ENCODE data around the gene AGXT.

AGXT gene

DNA sequence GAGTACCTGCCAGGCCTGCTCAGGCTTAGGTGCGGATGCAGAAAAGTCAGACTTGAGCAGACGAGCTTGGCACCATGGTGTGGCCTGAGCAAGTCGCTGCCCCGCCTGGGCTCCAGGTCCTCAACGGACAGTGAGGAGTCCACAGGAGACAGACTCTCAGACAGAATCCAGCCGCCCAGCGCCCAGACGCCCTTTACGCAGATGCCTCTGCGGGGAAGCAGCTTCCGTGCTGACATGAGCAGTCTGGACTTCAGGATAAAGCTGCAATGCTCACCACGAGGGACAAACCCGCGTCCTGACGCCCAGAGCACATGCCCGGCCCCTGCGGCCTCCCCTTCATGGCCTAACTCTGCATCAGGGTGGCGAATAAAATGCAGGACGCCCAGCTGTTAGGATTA, 30.8 kb downstream of the AGXT start:
- DNase-seq (ENCODE audit: low read depth), result no peak

DNA sequence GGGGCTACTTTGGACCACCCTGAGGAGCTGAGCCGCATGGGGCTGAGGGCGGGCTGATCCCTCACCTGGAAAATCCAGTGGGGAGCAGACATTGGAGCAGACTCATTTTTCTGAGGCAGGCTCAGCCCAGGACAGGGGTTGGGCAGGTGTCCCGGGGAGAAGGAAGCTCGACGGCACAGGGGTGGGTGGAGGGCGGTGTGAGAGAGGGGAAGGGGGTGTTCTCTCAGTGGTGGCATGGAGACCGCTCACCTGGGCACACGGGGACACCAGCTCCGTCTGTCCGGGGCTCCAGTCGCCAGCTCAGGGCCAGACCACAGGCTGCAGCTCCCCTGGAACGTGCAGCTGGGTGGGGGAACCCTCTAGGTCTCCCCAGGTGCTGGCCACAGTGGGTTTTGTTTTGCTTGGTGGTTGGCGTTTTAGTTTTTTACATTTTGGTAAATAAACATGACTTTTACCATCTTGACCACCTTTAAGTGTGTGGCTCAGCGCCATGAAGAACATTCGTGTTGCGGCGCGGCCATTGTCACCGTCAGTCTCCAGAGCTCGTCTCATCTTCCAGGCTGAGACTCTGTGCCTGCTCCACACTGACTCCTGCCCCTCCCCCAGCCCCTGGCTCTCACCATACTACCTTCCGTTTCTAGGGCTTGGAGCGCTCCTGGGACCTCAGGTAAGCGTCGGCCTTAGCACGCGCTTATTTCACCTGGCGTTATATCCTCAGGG, 31.7 kb downstream of the AGXT start:
- DNase-seq (ENCODE audit: low read depth), result no peak

DNA sequence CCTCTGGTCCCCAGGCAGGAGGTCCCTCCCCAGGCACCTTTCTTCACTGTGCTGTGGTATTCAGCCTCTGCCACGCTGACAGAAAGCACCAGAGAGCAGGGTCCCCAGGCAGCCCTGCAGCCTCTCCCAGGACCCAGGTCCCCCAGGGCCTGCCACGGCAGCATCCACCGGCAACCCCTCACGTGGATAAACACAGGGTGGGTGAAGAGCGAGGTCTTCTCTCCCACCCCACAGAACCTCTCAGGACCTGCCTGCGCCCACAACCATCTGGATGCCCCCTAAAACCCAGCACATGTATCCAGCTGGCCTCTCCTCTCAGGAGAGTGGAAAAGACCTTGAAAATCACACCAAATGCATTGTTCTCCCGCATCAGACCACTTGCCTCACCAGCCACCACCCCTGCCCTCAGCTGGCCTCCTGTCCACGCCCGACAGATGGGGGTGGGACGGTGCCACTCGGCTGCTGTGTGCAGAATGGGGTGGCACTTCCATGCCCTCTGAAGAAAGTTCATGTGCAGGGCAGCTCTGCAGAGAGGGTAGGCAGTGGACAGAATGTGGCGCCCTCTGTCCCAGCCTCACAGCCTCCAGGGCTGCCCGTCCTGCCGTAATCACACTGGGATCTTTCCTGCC, 33.5 kb downstream of the AGXT start:
- DNase-seq (ENCODE audit: low read depth), result no peak

DNA sequence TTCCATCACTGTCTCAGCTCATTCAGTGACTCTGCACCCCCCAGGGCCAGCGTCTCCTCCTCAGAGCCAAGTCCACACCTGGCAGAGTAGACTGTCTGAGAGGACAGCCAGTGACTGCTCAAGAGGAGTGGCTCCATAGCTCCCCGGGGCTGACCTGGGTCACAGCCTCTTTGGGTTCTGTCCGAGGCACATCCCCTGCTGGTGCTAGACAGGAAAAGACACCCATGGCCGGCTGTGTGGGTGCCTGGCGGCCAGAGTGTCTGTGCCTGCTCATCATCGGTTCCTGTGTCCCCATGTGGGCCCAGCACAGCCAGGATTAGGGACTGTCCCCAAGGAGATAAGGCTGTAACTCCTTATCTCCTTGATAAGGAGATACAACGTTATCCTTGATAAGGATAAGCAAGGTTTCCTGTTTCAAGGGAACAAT, 34.0 kb downstream of the AGXT start:
- DNase-seq (ENCODE audit: low read depth), result no peak

DNA sequence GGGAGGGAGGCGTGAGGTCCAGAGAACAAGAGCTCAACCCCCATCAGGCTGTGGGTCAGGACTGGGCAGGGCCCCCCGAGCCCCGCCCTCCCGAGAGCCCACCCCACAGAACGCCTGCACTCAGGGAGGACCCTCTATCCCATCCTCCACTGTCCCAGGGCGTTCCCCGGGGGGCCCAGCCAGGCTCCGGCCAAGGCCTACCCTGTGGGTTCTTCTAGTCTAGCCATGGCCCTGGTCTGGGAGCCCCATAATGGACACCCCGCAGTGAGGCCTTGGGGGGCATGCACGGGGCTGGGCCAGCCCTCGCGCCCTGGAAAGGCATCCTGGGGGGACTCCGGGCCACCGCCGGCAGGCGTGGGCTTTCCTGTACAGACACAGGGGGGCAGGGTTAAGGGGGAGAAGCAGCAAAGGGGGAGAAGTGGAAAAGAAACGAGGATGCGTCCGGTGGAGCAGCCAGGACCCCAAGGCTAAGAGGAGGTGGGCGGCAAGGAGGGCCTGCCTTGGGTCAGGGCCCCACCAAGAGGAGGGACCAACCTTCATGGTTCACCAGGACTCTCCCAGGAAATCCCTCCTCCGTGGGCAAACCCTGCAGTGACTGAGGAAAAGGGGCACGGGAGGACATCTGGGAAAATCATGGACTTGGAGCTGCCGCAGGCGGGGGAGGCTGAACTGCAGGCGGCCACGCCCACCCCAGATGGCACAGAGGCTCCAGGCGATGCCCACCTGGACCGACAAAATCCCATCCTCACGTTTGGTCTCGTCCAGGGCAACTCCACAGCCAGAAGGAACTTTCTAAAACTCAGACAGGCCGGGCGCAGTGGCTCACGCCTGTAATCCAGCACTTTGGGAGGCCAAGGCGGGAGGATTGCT, 34.8 kb downstream of the AGXT start:
- no peak for DNase-seq (ENCODE audit: low read depth)

DNA sequence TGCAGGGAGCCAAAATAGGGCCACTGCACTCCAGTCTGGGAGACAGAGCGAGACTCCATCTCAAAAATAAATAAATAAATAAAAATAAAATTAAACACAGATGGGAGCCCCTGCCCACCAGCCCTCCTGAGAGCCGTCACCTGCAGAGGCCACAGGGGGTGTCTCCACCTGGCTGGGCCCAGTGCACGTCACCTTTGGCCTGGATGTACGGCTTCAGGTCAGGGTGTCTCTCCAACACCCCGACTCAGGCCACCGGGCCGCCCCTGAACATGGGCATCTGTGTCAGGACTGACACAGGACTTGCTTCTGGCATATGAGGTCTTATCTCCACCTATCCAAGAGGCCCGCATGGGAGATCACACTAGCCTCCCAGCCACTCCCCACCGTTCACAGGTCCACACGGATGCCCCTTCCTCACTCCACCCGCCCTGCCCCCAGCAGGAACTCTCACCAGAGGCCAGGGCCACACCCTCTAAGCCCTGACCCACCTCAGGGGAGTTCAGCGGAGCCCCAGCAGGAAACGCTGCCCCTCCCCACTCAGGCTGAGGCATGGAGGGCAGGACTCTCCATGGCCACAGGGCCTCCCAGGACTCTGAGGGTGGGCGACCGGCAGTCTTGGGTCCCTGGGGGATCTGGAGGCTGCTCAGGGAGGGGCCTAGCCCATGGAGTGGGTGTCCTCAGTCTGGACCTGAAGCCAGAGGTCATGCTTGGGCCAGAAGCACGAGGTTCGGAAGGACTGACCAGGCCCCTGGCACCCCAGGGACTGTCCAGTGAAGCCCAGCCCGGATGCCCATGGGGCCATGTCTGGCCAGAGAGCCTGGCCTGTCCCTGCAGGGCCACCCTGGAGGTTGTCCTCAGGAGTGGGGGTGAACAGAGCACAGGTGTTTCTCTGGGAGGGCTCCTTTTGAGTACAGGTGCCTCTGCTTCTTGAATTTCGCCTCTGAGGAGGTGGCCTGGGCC, 35.9 kb downstream of the AGXT start:
- no peak for DNase-seq (ENCODE audit: low read depth)

DNA sequence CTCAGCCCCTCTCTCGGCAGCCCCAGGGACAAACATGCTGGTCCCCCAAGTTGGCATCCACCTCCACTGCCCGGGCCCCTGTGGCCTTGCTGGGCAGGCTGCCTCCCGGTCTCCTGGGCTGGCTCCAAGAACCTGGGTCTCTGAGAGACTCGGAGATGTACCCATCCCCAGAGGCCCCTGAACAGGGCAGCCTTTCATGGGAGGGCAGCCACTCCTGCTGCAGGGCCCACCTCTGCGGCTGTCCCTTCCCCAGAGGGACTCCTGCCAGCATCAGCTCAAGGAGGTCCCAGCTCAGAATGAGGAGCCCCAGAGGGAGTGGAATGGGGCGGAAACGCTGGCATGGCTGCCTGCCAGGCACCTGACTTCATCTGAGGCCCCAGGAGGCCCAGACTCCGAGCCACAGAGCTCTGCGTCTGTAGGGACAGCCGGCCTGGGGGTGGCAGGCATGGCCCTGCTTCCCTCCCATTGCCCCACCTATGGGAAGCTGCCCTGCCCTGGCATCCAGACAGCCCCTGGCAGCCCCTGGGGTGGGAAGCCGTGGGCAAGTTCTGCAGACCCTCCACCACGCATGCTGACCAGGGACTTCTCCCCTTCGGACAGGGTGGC, 36.7 kb downstream of the AGXT start:
- DNase-seq (ENCODE audit: low read depth), result no peak

DNA sequence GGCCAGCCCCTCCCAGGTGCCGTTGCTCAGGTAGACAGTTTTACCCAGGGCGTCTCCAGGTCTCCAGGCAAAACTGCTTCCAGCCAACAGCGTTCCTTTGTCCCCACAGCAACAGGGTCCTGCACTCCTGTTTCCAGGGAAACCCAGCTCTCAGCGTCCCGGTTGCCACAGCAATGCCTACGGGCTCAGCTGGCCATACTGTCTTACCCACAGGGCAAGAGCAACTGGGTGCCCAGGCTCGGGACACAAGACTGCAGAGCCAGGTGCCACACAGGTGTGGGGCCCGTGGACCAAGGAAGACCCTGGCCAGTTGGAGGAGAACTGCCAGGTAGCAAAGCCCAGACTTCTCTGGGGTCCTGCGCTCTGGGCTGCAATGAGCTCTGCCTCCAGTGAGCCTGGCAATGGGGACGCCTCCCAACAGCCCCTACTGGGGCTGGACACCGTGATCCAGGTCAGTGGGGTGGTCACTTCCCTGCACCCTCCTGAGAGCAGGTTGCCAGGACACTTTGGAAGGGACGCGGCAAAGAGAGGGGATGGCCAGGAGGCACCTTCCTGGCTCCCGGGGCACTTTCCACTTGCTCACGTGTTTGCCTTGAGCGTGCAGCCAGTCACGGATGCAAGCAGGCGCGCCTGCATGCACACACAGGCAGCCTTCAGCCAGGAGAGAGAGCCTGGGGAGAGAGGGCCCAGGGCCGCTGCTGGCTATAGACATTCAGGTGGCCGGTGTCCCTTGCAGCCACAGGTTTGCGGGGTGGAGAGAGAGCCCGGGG, 37.7 kb downstream of the AGXT start, which contains the start of gene CROCC2:
TSS of gene CROCC2 (plus strand) at position 196 of the 770 bp plus-strand sequence. CDS start at position 374, 178 bp downstream.
- DNase-seq (ENCODE audit: low read depth), result no peak

DNA sequence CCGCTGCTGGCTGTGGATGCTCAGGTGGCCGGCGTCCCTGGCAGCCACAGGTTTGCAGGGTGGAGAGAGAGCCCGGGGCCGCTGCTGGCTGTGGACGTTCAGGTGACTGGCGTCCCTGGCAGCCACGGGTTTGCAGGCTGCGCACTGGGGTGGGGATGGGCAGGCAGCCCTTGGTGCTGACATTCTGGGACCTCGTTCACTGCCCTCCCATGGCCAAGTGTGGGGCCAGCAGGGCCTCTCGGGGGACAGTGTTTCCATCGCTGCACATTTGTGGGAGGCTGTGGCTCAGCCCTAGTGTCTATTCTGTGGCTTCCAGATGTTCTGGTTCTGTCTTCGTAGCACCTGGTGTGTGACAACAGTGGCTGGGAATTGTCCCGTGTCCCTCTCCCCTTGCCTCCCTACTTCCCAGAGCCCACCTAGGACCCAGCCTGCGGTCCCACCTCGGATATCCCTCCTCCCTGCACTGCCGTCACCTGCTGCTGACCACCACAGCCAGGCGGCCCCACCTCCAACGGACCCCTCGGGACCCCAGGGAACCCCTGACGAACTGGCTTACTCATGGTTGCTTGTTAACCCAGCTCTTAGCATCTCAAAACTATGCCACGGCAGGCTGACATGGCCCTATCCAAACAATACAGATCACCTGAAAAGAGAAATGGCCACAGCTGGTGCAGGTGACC, 38.4 kb downstream of the AGXT start:
- no peak for DNase-seq (ENCODE audit: low read depth)

DNA sequence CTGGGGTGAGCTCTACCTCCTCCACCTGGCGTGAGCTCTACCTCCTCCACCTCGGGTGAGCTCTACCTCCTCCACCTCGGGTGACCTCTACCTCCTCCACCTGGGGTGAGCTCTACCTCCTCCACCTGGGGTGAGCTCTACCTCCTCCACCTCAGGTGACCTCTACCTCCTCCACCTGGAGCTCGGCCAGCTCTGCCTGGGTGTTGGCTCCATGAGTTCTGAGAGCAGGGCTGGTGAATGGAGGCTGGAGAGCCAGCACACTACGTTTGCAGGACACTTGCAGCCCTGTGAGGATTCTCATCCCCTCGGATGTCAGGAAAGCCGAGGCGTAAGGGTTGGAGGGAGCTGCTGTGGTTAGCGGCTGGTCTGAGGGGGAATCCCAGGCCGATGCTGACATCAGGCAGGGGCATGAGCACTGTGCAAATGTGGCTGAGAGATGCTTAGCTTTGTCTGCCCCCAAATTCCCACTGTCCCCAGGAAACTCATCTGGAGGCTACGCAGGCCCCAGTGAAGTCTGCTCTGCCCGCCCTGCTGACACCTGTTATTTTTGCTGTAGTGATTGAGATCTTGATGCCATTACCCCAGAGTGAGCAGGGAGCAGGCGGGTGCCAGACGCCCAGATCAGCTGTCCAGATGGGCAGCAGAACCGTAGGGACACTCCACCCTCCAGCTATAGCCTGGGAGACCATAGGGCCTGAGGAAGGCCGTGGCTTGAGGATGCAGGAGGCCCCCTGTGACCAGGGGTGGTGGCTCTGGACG, 40.8 kb downstream of the AGXT start:
- no peak for DNase-seq (ENCODE audit: low read depth)

DNA sequence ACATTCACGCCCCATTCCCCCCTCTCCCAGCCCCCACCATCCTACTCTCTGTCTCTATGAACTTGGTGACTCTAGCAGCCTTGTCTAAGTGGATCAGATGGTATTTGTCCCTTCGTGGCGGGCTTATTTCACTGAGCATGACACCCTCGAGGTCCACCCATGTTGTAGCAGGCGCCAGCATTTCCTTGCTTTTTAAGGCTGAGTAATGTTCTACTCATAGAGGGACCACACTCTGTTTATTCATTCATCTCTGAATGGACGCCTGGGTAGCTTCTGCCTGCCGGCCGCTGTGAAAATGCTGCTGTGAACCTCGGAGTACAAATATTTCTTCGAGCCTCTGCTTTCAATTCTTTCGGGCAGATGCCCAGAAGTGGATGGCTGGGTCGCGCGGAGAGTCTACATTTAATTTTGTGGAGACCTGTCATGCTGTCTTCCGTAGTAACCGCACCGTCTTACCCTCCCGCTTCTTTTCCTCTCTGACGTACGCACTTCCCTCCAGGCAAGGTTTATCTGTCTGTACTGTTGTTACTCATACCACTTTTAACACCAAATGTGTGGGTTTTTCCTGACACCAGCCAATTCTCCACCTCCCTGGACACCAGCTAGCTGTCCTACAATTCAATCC, 43.1 kb downstream of the AGXT start:
- DNase-seq (ENCODE audit: low read depth), result no peak

DNA sequence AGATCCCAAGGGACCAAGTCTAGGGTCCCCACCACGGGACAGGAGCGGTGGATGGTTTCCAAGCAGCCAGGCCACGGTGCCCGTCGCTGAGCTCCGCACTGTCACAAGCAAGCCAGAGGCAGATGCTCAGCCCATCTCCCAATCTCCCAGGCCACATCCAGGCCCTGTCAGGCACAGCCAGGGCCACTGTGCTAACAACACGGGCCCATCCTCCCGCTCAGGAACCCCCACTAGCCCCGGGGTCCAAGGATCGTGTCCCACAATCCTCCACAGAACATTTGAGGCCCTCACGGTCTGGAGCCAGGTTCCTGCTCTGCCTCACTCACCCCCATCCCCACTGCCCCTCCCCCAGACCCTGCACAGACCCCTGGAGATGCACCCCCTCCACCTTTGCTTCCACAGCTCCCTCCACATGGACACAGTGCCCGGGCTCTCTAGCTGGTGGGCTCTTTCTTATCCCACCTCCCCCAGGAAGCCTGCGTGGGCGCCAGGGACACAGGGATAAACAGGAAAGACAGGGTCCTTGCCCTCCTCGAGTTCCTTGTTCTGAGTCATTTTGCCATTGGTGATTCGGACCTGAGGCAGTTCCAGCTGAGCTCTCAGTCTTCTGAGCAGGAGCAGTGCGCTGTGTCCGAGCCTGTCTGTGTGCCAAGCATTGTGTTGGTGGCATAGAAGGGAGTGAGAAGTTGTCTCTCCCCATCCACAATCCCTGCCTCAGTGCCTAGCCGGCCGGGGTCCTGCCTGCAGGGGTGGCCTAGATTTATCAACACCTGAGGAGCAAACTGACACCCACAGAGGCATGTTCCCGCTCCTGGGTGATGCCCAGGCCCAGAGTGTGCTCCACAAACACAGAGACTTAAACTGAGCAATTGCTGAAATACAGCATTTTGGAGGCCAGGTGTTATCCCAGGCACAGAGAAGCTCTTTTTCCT, 44.5 kb downstream of the AGXT start:
- no peak for DNase-seq (ENCODE audit: low read depth)

DNA sequence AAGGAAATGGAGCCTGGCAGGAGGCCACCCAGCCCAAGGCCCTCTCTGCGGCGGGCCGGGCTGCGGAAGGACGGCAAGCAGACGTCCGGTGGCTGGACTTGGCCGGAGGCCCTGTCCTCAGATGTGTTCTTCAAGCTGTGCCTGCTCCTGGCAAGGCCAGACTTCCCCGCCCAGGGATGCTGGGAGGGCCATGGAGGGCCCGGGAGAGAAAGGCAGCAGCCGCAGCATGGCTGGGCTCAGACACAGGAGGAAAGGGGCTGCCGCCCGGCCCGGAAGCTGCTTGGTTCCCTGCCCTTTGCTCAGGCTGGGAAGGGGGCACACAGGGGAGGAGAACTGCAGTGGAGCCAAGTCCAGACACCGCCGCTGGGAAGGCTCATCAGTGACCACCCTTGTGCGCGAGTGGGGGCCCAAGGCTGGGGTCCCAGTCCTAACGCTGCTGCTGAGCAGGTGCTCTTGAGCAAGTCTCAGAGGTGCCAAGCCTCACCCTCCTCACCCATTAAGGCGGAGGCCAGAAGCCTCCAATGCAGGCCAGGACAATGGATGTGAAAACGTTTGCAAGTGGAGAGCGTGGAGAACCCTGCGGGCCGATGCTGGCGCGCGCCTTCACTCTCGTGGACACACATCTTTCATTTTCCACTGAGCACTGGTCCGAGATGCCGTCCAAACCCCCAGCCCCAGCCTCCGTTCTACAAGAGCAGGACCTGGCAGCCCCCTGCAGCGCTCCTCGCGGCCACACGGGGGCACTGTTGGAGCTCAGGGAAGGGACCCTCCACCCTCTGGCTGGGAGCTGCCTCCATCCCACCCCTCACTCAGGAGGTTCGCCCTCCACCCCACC, 45.4 kb downstream of the AGXT start:
- peak; percentile 52 for DNase-seq (ENCODE audit: low read depth)

DNA sequence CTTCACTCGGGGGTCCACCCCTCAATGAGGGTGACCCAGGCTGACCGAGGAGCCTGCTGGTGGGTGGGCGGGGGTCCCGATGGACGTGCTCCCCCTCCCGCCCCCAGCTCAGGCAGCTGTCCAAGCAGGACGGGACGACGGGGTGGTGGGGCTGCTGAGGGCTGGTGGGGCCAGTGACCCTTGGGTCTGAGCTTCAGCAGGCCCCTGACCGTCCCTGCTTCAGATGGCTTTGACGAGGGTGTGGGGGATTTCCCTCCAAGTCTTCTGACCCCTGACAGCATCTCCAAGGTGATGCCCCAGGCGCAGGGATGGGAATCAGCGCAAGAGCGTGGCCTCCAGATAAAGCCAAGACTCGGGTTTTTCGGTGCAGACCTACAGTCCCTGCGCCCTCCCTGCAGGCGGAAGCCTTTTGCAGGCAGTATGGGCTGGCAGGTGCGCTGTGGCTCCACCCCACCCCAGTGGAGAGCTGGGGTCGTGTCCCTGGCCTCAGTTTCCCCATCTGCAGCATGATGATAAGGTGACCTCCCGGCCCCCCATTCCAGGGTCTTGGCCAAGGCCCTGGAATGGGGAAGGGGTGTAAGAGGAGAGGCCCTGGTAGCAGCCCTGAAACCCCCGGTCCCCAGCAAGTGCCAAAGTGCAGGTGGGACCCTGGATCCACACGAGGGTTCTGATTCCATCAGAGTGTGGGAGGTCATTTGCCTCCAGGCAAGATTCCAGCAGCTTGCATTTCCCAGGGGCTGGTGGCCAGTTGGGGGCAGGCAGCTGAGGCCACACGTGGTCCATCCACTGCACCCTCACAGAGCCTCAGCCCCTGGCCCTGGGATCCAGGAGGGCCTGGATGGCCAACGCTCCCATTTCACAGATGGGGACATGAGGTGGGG, 46.3 kb downstream of the AGXT start:
- DNase-seq (ENCODE audit: low read depth), result no peak

DNA sequence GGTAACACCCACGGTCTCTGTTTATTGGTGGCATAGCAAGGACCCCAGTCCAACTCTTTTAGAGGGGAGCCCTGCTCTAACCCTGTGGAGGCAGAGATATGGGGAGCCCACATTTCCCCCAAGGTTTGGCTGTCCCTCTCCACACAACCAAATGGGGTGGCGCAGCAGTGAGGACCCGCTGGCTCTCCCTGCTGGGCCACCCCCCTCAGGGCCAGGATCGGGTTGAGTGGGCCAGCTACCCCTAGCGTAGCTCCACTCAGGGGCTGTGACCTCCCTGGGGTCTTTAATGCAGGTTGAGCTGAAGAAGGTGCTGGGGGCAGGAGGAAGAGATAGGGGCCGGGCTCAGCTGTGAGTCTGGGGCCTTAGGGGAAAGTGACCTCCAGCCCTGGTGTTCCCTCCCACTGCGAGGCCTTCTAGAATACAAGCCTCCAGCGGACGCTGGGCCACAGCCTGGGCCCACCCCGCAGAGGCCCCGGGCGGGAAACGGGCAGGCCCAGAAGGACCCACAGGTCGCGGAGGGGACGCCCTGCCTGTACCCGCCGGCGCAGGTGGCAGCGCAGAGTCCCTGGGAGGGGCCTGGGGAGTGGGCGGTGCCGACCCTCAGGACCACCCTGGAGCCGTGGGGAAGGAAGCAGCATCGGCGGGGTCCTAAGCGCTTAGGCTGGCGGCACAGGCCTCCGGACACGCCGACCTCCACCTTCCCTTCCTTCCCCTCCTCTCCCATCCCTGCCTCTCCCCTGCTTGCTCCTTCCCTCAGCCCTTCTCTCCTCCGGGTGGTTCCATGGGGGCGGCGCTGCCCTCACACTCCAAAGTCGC, 47.1 kb downstream of the AGXT start:
- no peak for DNase-seq (ENCODE audit: low read depth)

All from activated T-helper 1 cell treated with Interleukin-2 at 50 U/mL for 16 hours (primary cell).